ENCODE results near the gene DHX16. TPM values are rescaled to one million over a fixed set of nuclear protein-coding genes. Genes with fewer than 3 reads are reported as not detected.

The DHX16 gene
- total and polyA plus RNA-seq, 9 of the 15 experiments (the other 6 are each of a cell fraction or from before 2014, with no cell fraction given): 14.6 to 66.1 (median 47.5) TPM

DNA sequence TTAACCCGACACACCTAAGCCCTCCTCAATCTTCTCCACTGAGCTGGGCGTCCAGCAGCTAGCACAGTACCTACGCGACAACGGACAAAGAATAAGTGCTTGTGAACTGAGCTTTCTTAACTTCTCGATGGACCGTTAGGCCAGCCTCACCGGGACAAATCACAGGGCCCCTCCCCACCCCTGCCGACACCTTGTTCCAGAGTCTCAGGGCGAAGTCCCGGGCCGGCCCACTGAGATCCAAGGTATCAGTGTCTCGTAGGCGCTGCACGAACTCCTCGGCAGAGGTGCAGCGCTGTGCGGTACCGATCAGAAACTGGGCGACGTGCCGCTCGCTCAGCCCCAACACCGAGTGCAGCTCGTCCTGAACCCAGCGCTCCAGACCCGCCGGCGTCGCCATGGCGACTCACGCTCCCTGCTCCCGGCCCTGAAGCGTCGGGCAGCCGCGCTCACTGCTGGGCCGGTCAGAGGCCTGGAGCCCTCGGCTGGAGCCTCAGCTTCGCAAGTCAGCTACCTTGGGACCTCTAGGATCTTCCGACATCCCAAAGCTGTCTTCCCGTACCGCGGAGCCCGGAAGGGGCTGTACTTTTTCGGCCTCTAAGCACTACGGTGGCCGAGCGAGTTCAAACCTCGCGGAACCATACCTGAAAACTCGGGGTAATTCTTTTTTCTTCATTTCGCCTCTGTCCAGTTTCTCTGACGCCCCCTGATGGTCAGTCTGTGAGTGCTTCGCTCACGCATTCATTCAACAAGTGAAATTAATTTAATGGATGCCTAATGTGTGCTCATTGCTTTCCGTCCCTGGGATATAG is at the start of gene DHX16 (continued):
- TF ChIP-seq ZNF778 (CRISPR knock-in tag; IDR thresholded peaks at IDR 0.05) (no peak), MTA3 (IDR thresholded peaks at IDR 0.05; ENCODE audit: borderline replicate concordance) (peak; percentile 100), PHF20 (IDR thresholded peaks at IDR 0.05; ENCODE audit: partially characterized antibody) (peak; percentile 88), SMARCA5 (IDR thresholded peaks at IDR 0.05) (peak; percentile 61; the same call in 1 of the 2 replicates), ARNT (IDR thresholded peaks at IDR 0.05) (peak; percentile 62 to 94; a peak in 3 of 4 replicates), POLR3G (IDR thresholded peaks at IDR 0.05; ENCODE audit: extremely low read depth, insufficient read length, insufficient replicate concordance) (no peak), TAL1 (IDR thresholded peaks at IDR 0.05) (no peak), MCM7 (IDR thresholded peaks at IDR 0.05) (no peak; a peak in 1 of 4 replicates), ZNF324 (CRISPR knock-in tag; IDR thresholded peaks at IDR 0.05) (no peak), CBFA2T3 (IDR thresholded peaks at IDR 0.05) (no peak), TCF7L2 (IDR thresholded peaks at IDR 0.05; ENCODE audit: low read depth, low read length) (0 out of 2 replicates have a peak, but pooled peaks have one; percentile 54), NR4A1 (CRISPR knock-in tag; IDR thresholded peaks at IDR 0.05) (no peak), NR4A1 (tag; IDR thresholded peaks at IDR 0.05) (no peak), SRSF9 (IDR thresholded peaks at IDR 0.05; ENCODE audit: borderline replicate concordance, low read depth, low read length) (no peak), BCL6 (CRISPR knock-in tag; IDR thresholded peaks at IDR 0.05) (no peak), NRF1 (conservative IDR thresholded peaks at IDR 0.05 in 1 of 2, IDR thresholded peaks at IDR 0.05 in 1 of 2) (peak; percentile 45 to 63; a peak in 3 of 4 replicates), MTF1 (CRISPR knock-in tag; IDR thresholded peaks at IDR 0.05; ENCODE audit: borderline replicate concordance) (no peak), BRD9 (IDR thresholded peaks at IDR 0.05; ENCODE audit: low read depth, partially characterized antibody) (peak; percentile 62), HEY1 (CRISPR knock-in tag; IDR thresholded peaks at IDR 0.05; ENCODE audit: borderline replicate concordance) (no peak), ZNF77 (CRISPR knock-in tag; IDR thresholded peaks at IDR 0.05) (no peak), L3MBTL2 (IDR thresholded peaks at IDR 0.05) (peak; percentile 68), ATF4 (CRISPR knock-in tag; IDR thresholded peaks at IDR 0.05) (no peak), MCM3 (IDR thresholded peaks at IDR 0.05) (no peak), ZSCAN29 (IDR thresholded peaks at IDR 0.05) (peak; percentile 61; the same call in 1 of the 2 replicates), MCM5 (IDR thresholded peaks at IDR 0.05; ENCODE audit: low read depth) (no peak)
- TF ChIP-seq, protein P1, sequence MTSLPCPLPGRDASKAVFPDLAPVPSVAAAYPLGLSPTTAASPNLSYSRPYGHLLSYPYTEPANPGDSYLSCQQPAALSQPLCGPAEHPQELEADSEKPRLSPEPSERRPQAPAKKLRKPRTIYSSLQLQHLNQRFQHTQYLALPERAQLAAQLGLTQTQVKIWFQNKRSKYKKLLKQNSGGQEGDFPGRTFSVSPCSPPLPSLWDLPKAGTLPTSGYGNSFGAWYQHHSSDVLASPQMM (CRISPR knock-in tag; IDR thresholded peaks at IDR 0.05): no peak
- TF ChIP-seq, protein P2, sequence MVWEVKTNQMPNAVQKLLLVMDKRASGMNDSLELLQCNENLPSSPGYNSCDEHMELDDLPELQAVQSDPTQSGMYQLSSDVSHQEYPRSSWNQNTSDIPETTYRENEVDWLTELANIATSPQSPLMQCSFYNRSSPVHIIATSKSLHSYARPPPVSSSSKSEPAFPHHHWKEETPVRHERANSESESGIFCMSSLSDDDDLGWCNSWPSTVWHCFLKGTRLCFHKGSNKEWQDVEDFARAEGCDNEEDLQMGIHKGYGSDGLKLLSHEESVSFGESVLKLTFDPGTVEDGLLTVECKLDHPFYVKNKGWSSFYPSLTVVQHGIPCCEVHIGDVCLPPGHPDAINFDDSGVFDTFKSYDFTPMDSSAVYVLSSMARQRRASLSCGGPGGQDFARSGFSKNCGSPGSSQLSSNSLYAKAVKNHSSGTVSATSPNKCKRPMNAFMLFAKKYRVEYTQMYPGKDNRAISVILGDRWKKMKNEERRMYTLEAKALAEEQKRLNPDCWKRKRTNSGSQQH (CRISPR knock-in tag; IDR thresholded peaks at IDR 0.05): no peak
- TF ChIP-seq, protein P3, sequence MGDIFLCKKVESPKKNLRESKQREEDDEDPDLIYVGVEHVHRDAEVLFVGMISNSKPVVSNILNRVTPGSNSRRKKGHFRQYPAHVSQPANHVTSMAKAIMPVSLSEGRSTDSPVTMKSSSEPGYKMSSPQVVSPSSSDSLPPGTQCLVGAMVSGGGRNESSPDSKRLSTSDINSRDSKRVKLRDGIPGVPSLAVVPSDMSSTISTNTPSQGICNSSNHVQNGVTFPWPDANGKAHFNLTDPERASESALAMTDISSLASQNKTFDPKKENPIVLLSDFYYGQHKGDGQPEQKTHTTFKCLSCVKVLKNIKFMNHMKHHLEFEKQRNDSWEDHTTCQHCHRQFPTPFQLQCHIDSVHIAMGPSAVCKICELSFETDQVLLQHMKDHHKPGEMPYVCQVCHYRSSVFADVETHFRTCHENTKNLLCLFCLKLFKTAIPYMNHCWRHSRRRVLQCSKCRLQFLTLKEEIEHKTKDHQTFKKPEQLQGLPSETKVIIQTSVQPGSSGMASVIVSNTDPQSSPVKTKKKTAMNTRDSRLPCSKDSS (IDR thresholded peaks at IDR 0.05; ENCODE audit: low read depth, partially characterized antibody): no peak

All from K562 (cell line).